ENCODE results near the gene MRPS21. TPM values are rescaled to one million over a fixed set of nuclear protein-coding genes. Genes with fewer than 3 reads are reported as not detected.

MRPS21 gene
- total and polyA plus RNA-seq, 2 donors from 2014 or later, result 71.7 to 134 TPM

DNA sequence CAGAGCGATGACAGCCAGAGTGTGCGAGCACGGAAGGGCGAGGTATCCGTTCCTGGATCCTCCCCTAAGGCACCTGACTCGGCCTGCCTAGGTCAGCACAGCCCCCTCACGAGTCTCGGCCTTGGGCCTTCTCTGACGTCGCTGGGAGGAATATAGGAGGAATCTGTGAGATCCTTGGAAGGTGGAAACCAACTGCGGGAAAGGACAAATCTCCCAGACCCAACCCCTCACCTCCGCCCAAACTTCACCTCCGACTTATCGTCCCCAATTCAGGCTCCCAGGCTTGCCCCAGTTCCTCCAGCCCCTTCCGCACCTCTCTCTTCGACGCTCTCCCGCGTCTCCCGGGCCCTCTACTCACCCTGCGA, 25.3 kb upstream of the MRPS21 start:
- H3K9me3 ChIP-seq (ENCODE audit: control insufficient read depth in 2 of 3, insufficient read depth in 1 of 3, low read length in 3 of 3), result no peaks in the 10 kb centered on the region
- DNase-seq, result peak in 4 of 5 donors; percentile 43 to 79 (median 61)

DNA sequence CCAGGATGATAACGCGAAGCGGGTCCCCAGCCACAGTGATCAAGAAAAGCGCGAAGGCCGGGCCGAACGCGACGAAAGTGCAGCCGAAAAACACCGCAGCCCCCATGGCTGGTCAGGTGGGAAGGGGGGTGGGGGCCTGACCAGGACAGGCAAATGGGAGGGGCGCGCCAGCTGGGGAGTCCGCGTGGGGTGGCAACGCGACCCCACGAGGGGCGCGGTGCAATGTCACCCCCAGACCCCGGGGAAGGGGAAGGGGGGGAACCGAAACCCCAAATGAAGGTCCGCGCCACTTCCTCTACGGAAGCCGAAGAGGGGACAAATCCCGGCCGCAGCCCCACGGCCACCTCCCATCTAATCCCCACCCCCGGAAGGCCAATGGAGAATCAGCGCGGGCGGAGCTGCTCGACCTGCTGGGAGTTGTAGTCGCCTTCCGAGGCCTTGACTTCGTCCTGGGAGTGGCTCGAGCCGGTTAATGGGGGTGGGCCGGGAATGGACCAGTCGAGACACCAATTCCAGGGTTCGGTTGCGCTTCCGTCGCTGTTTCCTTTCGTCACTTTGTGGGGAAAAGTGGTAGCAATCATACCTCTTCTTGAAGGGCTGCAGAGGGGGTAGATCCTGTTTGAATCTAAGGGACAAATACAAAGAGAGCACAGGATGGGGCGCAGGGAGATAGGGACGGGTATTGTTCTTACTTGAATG, 24.8 kb upstream of the MRPS21 start, which contains the start of gene APH1A:
Gene APH1A (minus strand): TSS at position 312 of the 699 bp plus-strand sequence. CDS start 206 bp downstream, at position 106.
- DNase-seq, result peak; percentile 98 to 99 (median 98)
- no peaks in the 10 kb centered on the region for H3K27me3 ChIP-seq (ENCODE audit: control insufficient read depth, insufficient read depth, low read length)
- peak within 1 kb of the TSS; percentile 93 for H3K27ac ChIP-seq (ENCODE audit: low read depth in 2 of 2, low read length in 2 of 2)
- H3K4me3 ChIP-seq (ENCODE audit: low read length in 3 of 3), result peak within 1 kb of the TSS; percentile 75 to 90 (median 76)
- H3K36me3 ChIP-seq (ENCODE audit: control insufficient read depth in 2 of 3, insufficient read depth in 3 of 3, low read length in 3 of 3), result peaks cover 0 to 25% (median 16%) of the 10 kb centered on the region in 3 donors
- no peak for FAIRE-seq
- H3K9ac ChIP-seq (ENCODE audit: low read length in 3 of 3), result peak within 1 kb of the TSS; percentile 92 to 94 (median 93)
- intact Hi-C loops (cut with DNase I), result no loop called here
- no peaks in the 10 kb centered on the region for H3K9me3 ChIP-seq (ENCODE audit: control insufficient read depth in 2 of 3, insufficient read depth in 1 of 3, low read length in 3 of 3)
- peak; percentile 1 for TF ChIP-seq CTCF (IDR thresholded peaks at IDR 0.05; ENCODE audit: borderline replicate concordance, extremely low read depth, insufficient read depth)
- H3K4me1 ChIP-seq (ENCODE audit: control insufficient read depth in 2 of 3, insufficient read depth in 2 of 3, low read depth in 1 of 3, low read length in 3 of 3), result peaks cover 5 to 17% (median 9%) of the 10 kb centered on the region in 3 donors

More for the DNA sequence above, 25.3 kb upstream of the MRPS21 start:
- Histone ChIP-seq H3K27ac (ENCODE audit: low read depth in 2 of 2, low read length in 2 of 2) (peak overlapping the region; percentile 93), H3K9ac (ENCODE audit: low read length in 3 of 3) (peak overlapping the region; percentile 84 to 94 (median 93)), H3K36me3 (ENCODE audit: control insufficient read depth in 2 of 3, insufficient read depth in 3 of 3, low read length in 3 of 3) (peaks cover 0 to 25% (median 16%) of the 10 kb centered on the region in 3 donors), H3K4me1 (ENCODE audit: control insufficient read depth in 2 of 3, insufficient read depth in 2 of 3, low read depth in 1 of 3, low read length in 3 of 3) (peaks cover 5 to 17% (median 9%) of the 10 kb centered on the region in 3 donors), H3K27me3 (ENCODE audit: control insufficient read depth, insufficient read depth, low read length) (no peaks in the 10 kb centered on the region), H3K4me3 (ENCODE audit: low read length in 3 of 3) (peak overlapping the region; percentile 75 to 90 (median 76))
- no peak for FAIRE-seq
- TF ChIP-seq CTCF (IDR thresholded peaks at IDR 0.05; ENCODE audit: borderline replicate concordance, extremely low read depth, insufficient read depth), result no peak
- intact Hi-C loops (cut with DNase I), result no loop called here

DNA sequence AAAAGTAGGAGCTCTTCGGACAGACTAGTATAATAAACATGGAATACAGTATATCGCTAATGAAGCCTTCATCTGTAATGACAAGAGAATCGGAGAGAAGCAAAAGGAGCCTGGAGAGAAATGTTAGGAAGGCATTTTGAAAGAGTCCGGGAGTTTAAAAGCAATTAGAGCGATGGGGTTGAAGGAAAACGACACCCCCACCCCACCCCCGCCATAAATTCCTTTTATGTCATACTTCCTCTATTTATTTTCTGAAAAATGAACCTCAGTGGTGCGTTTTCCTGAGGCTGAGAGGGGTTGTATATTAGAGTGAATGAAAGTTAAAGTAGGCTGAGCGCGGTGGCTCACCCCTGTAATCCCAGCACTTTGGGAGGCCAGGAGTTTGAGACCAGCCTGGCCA, 24.2 kb upstream of the MRPS21 start:
- H3K27ac ChIP-seq (ENCODE audit: low read depth in 2 of 2, low read length in 2 of 2), result peak overlapping the region in 1 of 2 donors; percentile 93
- TF ChIP-seq CTCF (IDR thresholded peaks at IDR 0.05; ENCODE audit: borderline replicate concordance, extremely low read depth, insufficient read depth), result no peak
- H3K9ac ChIP-seq (ENCODE audit: low read length in 3 of 3), result peak overlapping the region in 2 of 3 donors; percentile 61 to 92
- peaks cover 0 to 25% (median 15%) of the 10 kb centered on the region in 3 donors for H3K36me3 ChIP-seq (ENCODE audit: control insufficient read depth in 2 of 3, insufficient read depth in 3 of 3, low read length in 3 of 3)
- H3K4me3 ChIP-seq (ENCODE audit: low read length in 3 of 3), result peak overlapping the region; percentile 75 to 90 (median 76)
- DNase-seq, result no peak
- no peaks in the 10 kb centered on the region for H3K27me3 ChIP-seq (ENCODE audit: control insufficient read depth, insufficient read depth, low read length)
- intact Hi-C loops (cut with DNase I), result no loop called here
- FAIRE-seq, result no peak
- peaks cover 5 to 17% (median 9%) of the 10 kb centered on the region in 3 donors for H3K4me1 ChIP-seq (ENCODE audit: control insufficient read depth in 2 of 3, insufficient read depth in 2 of 3, low read depth in 1 of 3, low read length in 3 of 3)
- no peaks in the 10 kb centered on the region for H3K9me3 ChIP-seq (ENCODE audit: control insufficient read depth in 2 of 3, insufficient read depth in 1 of 3, low read length in 3 of 3)
